HEK293 (cell line): ENCODE data around the gene PAK1.

Experiments used
- CTCF ChIA-PET: fragments of 350-600 bp; formaldehyde crosslinking; extraction: SDS; loops from one replicate; lab custom pipeline; 2021; ENCODE audit warnings: antibody characterized with exemption; lab: Yijun Ruan, JAX
- POLR2A ChIA-PET: fragments of 300-600 bp; formaldehyde crosslinking; extraction: SDS; loops from one replicate; lab custom pipeline; 2020; ENCODE audit warnings: antibody characterized with exemption, inconsistent platforms; lab: Yijun Ruan, JAX
- H3K27ac ChIP-seq: fragments of 200-500 bp; sonication (Bioruptor generic); 2 replicates; pipeline ENCODE4 v1.5.1; 2014; ENCODE audit warnings: low read depth, low read length, control low read depth, inconsistent platforms; ENCODE audit errors: extremely low read depth
- H3K36me3 ChIP-seq, 2 experiments: fragments of 200-500 bp in 1 of 2; sonication (Bioruptor generic) in 1 of 2; 1 replicate in 1 of 2; 2 replicates in 1 of 2; pipeline ENCODE4 v1.5.1; 2014 to 2017; ENCODE audit warnings: inconsistent platforms in 2 of 2, low read length in 2 of 2; ENCODE audit not compliant: control insufficient read depth in 2 of 2, insufficient read depth in 1 of 2
- H3K4me1 ChIP-seq: fragments of 200-500 bp; sonication (Bioruptor generic); 2 replicates; pipeline ENCODE4 v1.5.1; 2014; ENCODE audit warnings: mild to moderate bottlenecking, low read length, inconsistent platforms; ENCODE audit not compliant: control insufficient read depth, insufficient read depth
- H3K4me3 ChIP-seq: 2 replicates; pipeline ENCODE4 v1.5.1; 2011; ENCODE audit warnings: low read depth, mild to moderate bottlenecking, control low read depth, low read length, moderate library complexity
- H3K9me3 ChIP-seq: fragments of 200-500 bp; sonication (Bioruptor generic); 2 replicates; pipeline ENCODE4 v1.5.1; 2014; ENCODE audit warnings: low read depth, low read length, inconsistent platforms; ENCODE audit not compliant: control insufficient read depth, insufficient read depth
- PRDM10 ChIP-seq: fragments of 450-650 bp; formaldehyde crosslinking; IDR thresholded peaks from 2 replicates; pipeline ENCODE4 v1.5.1; 2016; ENCODE audit warnings: missing biosample characterization, missing genetic modification characterization
- RBAK ChIP-seq: fragments of 450-650 bp; formaldehyde crosslinking; IDR thresholded peaks from 2 replicates; pipeline ENCODE4 v1.5.1; 2016; ENCODE audit warnings: missing biosample characterization, missing genetic modification characterization
- ZBTB17 ChIP-seq: fragments of 450-650 bp; formaldehyde crosslinking; IDR thresholded peaks from 2 replicates; pipeline ENCODE4 v1.5.1; 2016; ENCODE audit warnings: missing biosample characterization, missing genetic modification characterization
- ZBTB26 ChIP-seq: fragments of 450-650 bp; formaldehyde crosslinking; optimal IDR thresholded peaks from 2 replicates; pipeline ENCODE3; 2016; ENCODE audit warnings: missing biosample characterization, mild to moderate bottlenecking, missing genetic modification characterization
- ZNF121 ChIP-seq: fragments of 450-650 bp; formaldehyde crosslinking; IDR thresholded peaks from 2 replicates; pipeline ENCODE4 v1.5.1; 2016; ENCODE audit warnings: missing biosample characterization, missing genetic modification characterization
- ZNF169 ChIP-seq: fragments of 450-650 bp; formaldehyde crosslinking; IDR thresholded peaks from 2 replicates; pipeline ENCODE4 v1.5.1; 2016; ENCODE audit warnings: missing biosample characterization, missing genetic modification characterization
- ZNF211 ChIP-seq: fragments of 450-650 bp; formaldehyde crosslinking; IDR thresholded peaks from 2 replicates; pipeline ENCODE4 v1.5.1; 2016; ENCODE audit warnings: low read depth, missing biosample characterization, missing genetic modification characterization
- ZNF239 ChIP-seq: fragments of 450-650 bp; formaldehyde crosslinking; IDR thresholded peaks from 2 replicates; pipeline ENCODE4 v1.5.1; 2016; ENCODE audit warnings: missing biosample characterization, missing genetic modification characterization
- ZNF311 ChIP-seq: fragments of 450-650 bp; formaldehyde crosslinking; IDR thresholded peaks from 2 replicates; pipeline ENCODE4 v1.5.1; 2017; ENCODE audit warnings: missing biosample characterization, missing genetic modification characterization, borderline replicate concordance
- ZNF518A ChIP-seq: fragments of 450-650 bp; formaldehyde crosslinking; conservative IDR thresholded peaks from 2 replicates; pipeline ENCODE4 v1.5.1; 2016; ENCODE audit warnings: low read depth, missing biosample characterization, missing genetic modification characterization
- ZNF548 ChIP-seq: fragments of 450-650 bp; formaldehyde crosslinking; IDR thresholded peaks from 2 replicates; pipeline ENCODE4 v1.5.1; 2016; ENCODE audit warnings: missing biosample characterization, missing genetic modification characterization
- ZNF610 ChIP-seq: fragments of 450-650 bp; formaldehyde crosslinking; IDR thresholded peaks from 2 replicates; pipeline ENCODE4 v1.5.1; 2016; ENCODE audit warnings: missing biosample characterization, missing genetic modification characterization, borderline replicate concordance
- ZNF670 ChIP-seq: fragments of 450-650 bp; formaldehyde crosslinking; IDR thresholded peaks from 2 replicates; pipeline ENCODE4 v1.5.1; 2016; ENCODE audit warnings: missing biosample characterization, missing genetic modification characterization, low read depth
- ZNF692 ChIP-seq: fragments of 450-650 bp; formaldehyde crosslinking; IDR thresholded peaks from 2 replicates; pipeline ENCODE4 v1.5.1; 2016; ENCODE audit warnings: missing biosample characterization, missing genetic modification characterization
- ZNF704 ChIP-seq: fragments of 450-650 bp; formaldehyde crosslinking; IDR thresholded peaks from 2 replicates; pipeline ENCODE4 v1.5.1; 2016; ENCODE audit warnings: missing biosample characterization, missing genetic modification characterization
- ZNF707 ChIP-seq: fragments of 450-650 bp; formaldehyde crosslinking; IDR thresholded peaks from 2 replicates; pipeline ENCODE4 v1.5.1; 2016; ENCODE audit warnings: missing biosample characterization, missing genetic modification characterization
- ZNF791 ChIP-seq: fragments of 450-650 bp; formaldehyde crosslinking; IDR thresholded peaks from 2 replicates; pipeline ENCODE4 v1.5.1; 2016; ENCODE audit warnings: missing biosample characterization, missing genetic modification characterization

PAK1 gene

GRCh38 chr11:77455740-77456139, 18.2 kb downstream of the PAK1 start:
- ChIA-PET POLR2A (no interaction called here), CTCF (no interaction called here)

More at GRCh38 chr11:77455740-77456139, 18.2 kb downstream of the PAK1 start:
- no peaks in the 10 kb centered on the region for H3K9me3 ChIP-seq
- no peaks in the 10 kb centered on the region; the same call in 1 of the 2 replicates for H3K4me1 ChIP-seq
- no peak overlapping the region for H3K27ac ChIP-seq
- no peaks in the 10 kb centered on the region for H3K36me3 ChIP-seq
- H3K4me3 ChIP-seq, result no peak overlapping the region
- TF ChIP-seq ZBTB26 (tag by site-specific recombination), result no peak
- no peak for TF ChIP-seq ZNF704 (tag by site-specific recombination)
- TF ChIP-seq ZNF518A (tag by site-specific recombination), result no peak
- no peak for TF ChIP-seq ZNF239
- no peak for TF ChIP-seq ZNF121 (tag by site-specific recombination)
- no peak for TF ChIP-seq ZNF548 (tag by site-specific recombination)
- TF ChIP-seq ZNF791 (tag by site-specific recombination), result no peak
- TF ChIP-seq RBAK (tag by site-specific recombination), result no peak
- TF ChIP-seq PRDM10 (tag by site-specific recombination), result no peak
- TF ChIP-seq ZBTB17 (tag by site-specific recombination), result no peak
- TF ChIP-seq ZNF670 (tag by site-specific recombination), result no peak
- TF ChIP-seq ZNF169 (tag by site-specific recombination), result no peak
- no peak for TF ChIP-seq ZNF311
- TF ChIP-seq ZNF692 (tag by site-specific recombination), result no peak
- no peak for TF ChIP-seq ZNF610 (tag by site-specific recombination)
- no peak for TF ChIP-seq ZNF211
- TF ChIP-seq ZNF707 (tag by site-specific recombination), result no peak
